Measurements from ENCODE around the gene TACC2. TPM values are rescaled to one million over a fixed set of nuclear protein-coding genes. Genes with fewer than 3 reads are reported as not detected.
"Not testable (repeated sequence)": the region's sequence is repeated elsewhere in the genome, so short reads cannot be mapped to it uniquely, and the experiment has no call there.

The TACC2 gene
- total and polyA plus RNA-seq, 2 donors, result 21.2 to 82.7 TPM

DNA sequence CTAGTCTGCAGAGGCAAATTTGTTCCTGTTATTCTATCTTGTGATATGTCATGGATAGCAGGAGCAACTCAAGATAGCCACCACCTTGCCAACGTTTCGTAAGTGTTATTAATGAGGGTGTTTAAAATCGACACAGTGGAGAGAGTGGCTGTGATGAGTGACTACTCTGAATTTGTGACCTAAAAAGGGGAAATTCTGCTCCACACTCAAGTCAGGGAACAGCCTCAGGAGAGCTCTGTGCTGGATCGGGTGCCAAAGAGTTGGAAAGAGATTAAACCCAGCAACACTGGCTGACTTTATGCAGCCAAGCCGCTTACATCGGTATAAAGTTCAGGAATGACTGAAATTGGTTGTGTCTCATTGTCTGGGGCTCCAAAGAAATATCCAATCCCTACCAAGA lies 9.5 kb downstream of the TACC2 start:
- H3K27ac ChIP-seq (ENCODE audit: low read depth), result no peak overlapping the region
- H3K4me1 ChIP-seq (ENCODE audit: insufficient read depth), result no peaks in the 10 kb centered on the region
- WGBS, result 51% methylated on average over 6 of the region's 6 CpGs
- H3K4me3 ChIP-seq (ENCODE audit: low read depth, low read length), result no peak overlapping the region
- H3K36me3 ChIP-seq (ENCODE audit: insufficient read depth), result no peaks in the 10 kb centered on the region
- no peak for DNase-seq (ENCODE audit: extremely low spot score)

DNA sequence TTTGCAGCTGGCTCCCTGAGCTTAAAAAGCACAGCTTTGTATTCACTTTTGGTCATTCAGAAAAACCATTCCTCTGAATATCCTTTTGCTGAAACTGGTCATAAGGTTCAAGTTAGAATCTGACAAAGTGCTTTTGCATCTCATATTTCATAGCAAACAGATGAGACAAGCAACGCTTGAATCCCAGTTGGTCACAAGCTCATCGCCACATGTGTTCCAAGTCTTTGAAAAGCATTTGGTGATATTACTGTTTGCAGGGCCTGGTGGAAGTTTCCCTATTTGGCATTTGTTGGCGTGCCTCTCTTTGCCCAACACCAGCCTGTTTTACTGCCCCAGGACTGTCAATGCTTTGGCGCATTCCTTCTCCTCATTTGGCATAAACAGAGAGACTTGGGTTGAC lies 10.3 kb downstream of the TACC2 start:
- Histone ChIP-seq H3K27ac (ENCODE audit: low read depth) (no peak overlapping the region), H3K4me1 (ENCODE audit: insufficient read depth) (no peaks in the 10 kb centered on the region), H3K36me3 (ENCODE audit: insufficient read depth) (no peaks in the 10 kb centered on the region), H3K4me3 (ENCODE audit: low read depth, low read length) (no peak overlapping the region)
- DNase-seq (ENCODE audit: extremely low spot score), result no peak
- WGBS, result 90% methylated on average over 4 of the region's 4 CpGs

DNA sequence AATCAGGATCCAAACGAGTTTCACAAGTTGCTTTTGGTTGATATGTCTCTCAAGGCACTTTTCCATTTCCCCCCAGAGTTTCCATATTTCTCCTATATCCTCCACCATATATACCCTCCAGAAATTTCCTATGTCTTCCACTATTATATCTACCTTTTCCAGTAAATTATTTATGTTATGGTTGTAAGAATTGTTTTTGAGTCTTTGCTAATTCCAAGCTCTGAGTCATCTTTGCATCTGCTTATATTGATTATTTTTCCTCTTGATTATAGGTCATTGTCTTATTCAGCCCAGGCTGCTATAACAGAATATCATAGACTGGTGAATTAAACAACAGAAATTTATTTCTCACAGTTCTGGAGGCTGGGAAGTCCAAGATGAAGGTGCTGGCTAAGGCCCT lies 12.7 kb downstream of the TACC2 start:
- Histone ChIP-seq H3K4me1 (ENCODE audit: insufficient read depth) (no peaks in the 10 kb centered on the region), H3K27ac (ENCODE audit: low read depth) (no peak overlapping the region), H3K36me3 (ENCODE audit: insufficient read depth) (no peaks in the 10 kb centered on the region), H3K4me3 (ENCODE audit: low read depth, low read length) (no peak overlapping the region)
- 64% methylated on average over 1 of the region's 1 CpG for WGBS
- DNase-seq (ENCODE audit: extremely low spot score), result no peak

DNA sequence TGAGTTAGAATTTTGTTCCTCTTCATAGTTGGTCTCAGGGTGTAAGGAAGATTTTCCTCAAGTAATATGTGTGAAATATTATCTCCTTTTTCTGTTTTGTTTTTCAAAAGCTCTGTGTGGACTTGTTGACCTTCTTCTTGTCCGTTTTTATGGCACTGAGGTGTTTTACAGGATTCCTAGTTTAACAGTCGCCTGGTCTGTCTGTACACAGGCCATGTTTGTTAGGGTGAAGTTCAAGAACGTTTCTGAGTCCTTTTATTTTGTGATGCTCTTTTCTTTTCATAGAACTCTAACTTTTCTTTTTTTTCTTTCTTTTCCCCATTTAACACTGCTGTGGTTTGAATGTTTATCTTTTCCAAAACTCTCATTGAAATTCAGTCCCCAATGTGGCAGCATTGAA lies 18.5 kb downstream of the TACC2 start:
- H3K27ac ChIP-seq (ENCODE audit: low read depth), result no peak overlapping the region
- DNase-seq (ENCODE audit: extremely low spot score), result no peak
- no peaks in the 10 kb centered on the region for H3K4me1 ChIP-seq (ENCODE audit: insufficient read depth)
- no peak overlapping the region for H3K4me3 ChIP-seq (ENCODE audit: low read depth, low read length)
- WGBS, result 46% methylated on average over 3 of the region's 3 CpGs
- no peaks in the 10 kb centered on the region for H3K36me3 ChIP-seq (ENCODE audit: insufficient read depth)

- H3K27ac ChIP-seq (ENCODE audit: low read depth), result no peak overlapping the region
- no peaks in the 10 kb centered on the region for H3K4me1 ChIP-seq (ENCODE audit: insufficient read depth)
- 77% methylated on average over 4 of the region's 4 CpGs for WGBS
- H3K36me3 ChIP-seq (ENCODE audit: insufficient read depth), result no peaks in the 10 kb centered on the region
- DNase-seq (ENCODE audit: extremely low spot score), result no peak
- no peak overlapping the region for H3K4me3 ChIP-seq (ENCODE audit: low read depth, low read length)
Observed at GRCh38 chr10:122010405-122011050, 21.6 kb downstream of the TACC2 start.

DNA sequence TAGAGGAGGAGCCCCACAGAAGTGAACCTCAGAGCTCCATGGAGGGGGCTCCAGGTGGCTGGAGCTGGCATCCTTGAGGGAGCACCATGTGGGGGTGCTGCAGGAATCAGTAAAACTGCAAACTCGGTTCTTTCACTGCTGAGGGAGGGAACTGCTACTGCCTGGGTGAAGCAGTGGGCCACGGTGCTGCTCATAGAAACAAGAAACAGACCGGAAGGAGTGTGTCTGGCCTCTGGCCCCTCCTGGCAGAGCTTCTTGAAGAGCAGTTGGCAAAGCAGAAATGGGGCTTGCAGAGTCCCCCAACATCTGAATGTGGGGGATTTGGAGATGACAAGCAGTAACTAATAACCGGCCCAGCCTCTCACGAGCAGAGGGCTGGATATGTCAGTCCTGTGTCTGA lies 23.8 kb downstream of the TACC2 start:
- 83% methylated on average over 5 of the region's 5 CpGs for WGBS
- no peaks in the 10 kb centered on the region for H3K36me3 ChIP-seq (ENCODE audit: insufficient read depth)
- H3K27ac ChIP-seq (ENCODE audit: low read depth), result no peak overlapping the region
- H3K4me3 ChIP-seq (ENCODE audit: low read depth, low read length), result no peak overlapping the region
- no peak for DNase-seq (ENCODE audit: extremely low spot score)
- H3K4me1 ChIP-seq (ENCODE audit: insufficient read depth), result no peaks in the 10 kb centered on the region

- no peaks in the 10 kb centered on the region for H3K36me3 ChIP-seq (ENCODE audit: insufficient read depth)
- WGBS, result 61% methylated on average over 8 of the region's 8 CpGs
- H3K4me1 ChIP-seq (ENCODE audit: insufficient read depth), result no peaks in the 10 kb centered on the region
- no peak for DNase-seq (ENCODE audit: extremely low spot score)
- no peak overlapping the region for H3K4me3 ChIP-seq (ENCODE audit: low read depth, low read length)
- no peak overlapping the region for H3K27ac ChIP-seq (ENCODE audit: low read depth)
Observed at GRCh38 chr10:122013311-122013780, 24.4 kb downstream of the TACC2 start.

- WGBS, result 62% methylated on average over 3 of the region's 3 CpGs
- H3K4me3 ChIP-seq (ENCODE audit: low read depth, low read length), result no peak overlapping the region
- DNase-seq (ENCODE audit: extremely low spot score), result no peak
- H3K36me3 ChIP-seq (ENCODE audit: insufficient read depth), result no peaks in the 10 kb centered on the region
- no peak overlapping the region for H3K27ac ChIP-seq (ENCODE audit: low read depth)
- H3K4me1 ChIP-seq (ENCODE audit: insufficient read depth), result no peaks in the 10 kb centered on the region
Observed at GRCh38 chr10:122014652-122015248, 25.8 kb downstream of the TACC2 start.

DNA sequence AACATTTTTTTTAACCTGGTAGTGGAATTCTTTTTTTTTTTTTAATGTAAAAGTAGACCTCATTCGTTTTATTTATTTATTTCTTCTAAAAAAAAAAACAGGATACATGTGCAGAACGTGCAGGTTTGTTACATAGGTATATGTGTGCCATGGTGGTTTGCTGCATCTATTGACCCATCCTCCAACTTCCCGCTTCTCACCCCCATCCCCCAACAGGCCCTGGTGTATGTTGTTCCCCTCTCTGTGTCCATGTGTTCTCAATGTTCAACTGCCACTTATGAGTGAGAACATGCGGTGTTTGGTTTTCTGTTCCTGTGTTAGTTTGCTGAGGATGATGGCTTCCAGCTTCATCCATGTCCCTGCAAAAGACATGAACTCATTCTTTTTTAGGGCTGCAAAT lies 29.0 kb downstream of the TACC2 start:
- not testable (repeated sequence) for H3K4me1 ChIP-seq (ENCODE audit: insufficient read depth); H3K27ac ChIP-seq (ENCODE audit: low read depth); H3K4me3 ChIP-seq (ENCODE audit: low read depth, low read length); DNase-seq (ENCODE audit: extremely low spot score); H3K36me3 ChIP-seq (ENCODE audit: insufficient read depth)
- WGBS, result 73% methylated on average over 4 of the region's 4 CpGs

DNA sequence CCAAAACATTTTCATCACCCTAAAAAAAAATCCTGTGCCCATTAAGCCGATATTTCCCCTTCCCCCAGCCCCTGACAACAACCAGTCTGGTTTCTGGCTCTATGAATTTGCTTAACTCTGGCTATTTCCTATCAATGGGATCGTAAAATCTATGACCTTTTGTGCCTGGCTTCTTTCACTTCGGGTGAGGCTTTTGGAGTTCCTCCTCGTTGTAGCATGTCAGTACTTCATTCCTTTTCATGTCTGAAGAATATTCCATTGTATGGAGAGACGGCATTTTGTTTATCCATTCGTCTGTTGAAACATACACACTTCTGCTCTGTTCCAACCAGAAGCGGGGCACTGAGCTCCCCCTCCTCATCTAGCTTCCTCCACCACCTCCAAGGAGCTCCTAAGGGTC lies 29.5 kb downstream of the TACC2 start:
- H3K4me1 ChIP-seq (ENCODE audit: insufficient read depth), result no peaks in the 10 kb centered on the region
- peak overlapping the region; percentile 57 for H3K27ac ChIP-seq (ENCODE audit: low read depth)
- H3K4me3 ChIP-seq (ENCODE audit: low read depth, low read length), result no peak overlapping the region
- no peaks in the 10 kb centered on the region for H3K36me3 ChIP-seq (ENCODE audit: insufficient read depth)
- WGBS, result 24% methylated on average over 7 of the region's 7 CpGs
- no peak for DNase-seq (ENCODE audit: extremely low spot score)

- 60% methylated on average over 16 of the region's 16 CpGs for WGBS
- peak; percentile 58 for DNase-seq (ENCODE audit: extremely low spot score)
- H3K4me3 ChIP-seq (ENCODE audit: low read depth, low read length), result no peak overlapping the region
Observed at GRCh38 chr10:122018951-122019413, 30.0 kb downstream of the TACC2 start.

DNA sequence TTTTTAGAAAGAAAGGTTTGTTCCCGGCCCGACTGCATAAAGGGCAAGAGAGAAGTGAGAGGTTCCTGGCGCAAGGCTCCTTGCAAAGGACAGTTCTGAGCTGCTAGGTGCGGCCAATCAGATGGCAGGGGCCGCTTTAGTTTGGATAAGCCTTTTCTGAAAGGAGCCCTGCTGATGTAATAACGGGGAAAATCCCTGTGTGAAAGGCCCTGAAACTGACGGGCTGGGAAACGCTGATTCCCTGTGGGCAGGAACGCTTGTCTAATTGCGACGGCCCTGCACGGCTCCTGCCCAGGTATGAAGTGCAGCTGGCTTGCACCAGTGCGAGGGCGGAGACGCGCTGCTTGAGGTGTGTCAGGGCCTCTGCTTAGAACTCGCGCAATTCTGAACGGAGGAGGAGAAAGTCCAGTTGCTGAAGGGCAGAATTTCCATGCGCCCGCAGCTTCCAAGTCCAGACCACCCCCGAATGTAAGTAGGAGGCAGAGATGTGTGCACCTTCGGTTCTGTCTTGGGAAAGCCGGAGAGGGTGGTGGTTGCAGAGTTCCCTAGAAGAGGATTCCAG lies 30.5 kb downstream of the TACC2 start:
- Histone ChIP-seq H3K4me1 (ENCODE audit: insufficient read depth) (no peaks in the 10 kb centered on the region), H3K36me3 (ENCODE audit: insufficient read depth) (no peaks in the 10 kb centered on the region), H3K4me3 (ENCODE audit: low read depth, low read length) (no peak overlapping the region), H3K27ac (ENCODE audit: low read depth) (no peak overlapping the region)
- 68% methylated on average over 24 of the region's 24 CpGs for WGBS
- DNase-seq (ENCODE audit: extremely low spot score), result no peak

More at GRCh38 chr10:122018951-122019413, 30.0 kb downstream of the TACC2 start:
- H3K4me1 ChIP-seq (ENCODE audit: insufficient read depth), result no peaks in the 10 kb centered on the region
- peak overlapping the region; percentile 57 for H3K27ac ChIP-seq (ENCODE audit: low read depth)
- H3K36me3 ChIP-seq (ENCODE audit: insufficient read depth), result no peaks in the 10 kb centered on the region

- no peak overlapping the region for H3K27ac ChIP-seq (ENCODE audit: low read depth)
Observed at GRCh38 chr10:122020226-122020625, 31.3 kb downstream of the TACC2 start.

GRCh38 chr10:122021379-122021778 lies 32.4 kb downstream of the TACC2 start:
- no peaks in the 10 kb centered on the region for H3K36me3 ChIP-seq (ENCODE audit: insufficient read depth)
- no peak for DNase-seq (ENCODE audit: extremely low spot score)
- 18% methylated on average over 9 of the region's 9 CpGs for WGBS
- no peak overlapping the region for H3K4me3 ChIP-seq (ENCODE audit: low read depth, low read length)
- H3K27ac ChIP-seq (ENCODE audit: low read depth), result no peak overlapping the region
- H3K4me1 ChIP-seq (ENCODE audit: insufficient read depth), result no peaks in the 10 kb centered on the region

More at GRCh38 chr10:122020226-122020625, 31.3 kb downstream of the TACC2 start:
- 94% methylated on average over 6 of the region's 6 CpGs for WGBS
- H3K4me3 ChIP-seq (ENCODE audit: low read depth, low read length), result no peak overlapping the region
- no peak for DNase-seq (ENCODE audit: extremely low spot score)
- H3K36me3 ChIP-seq (ENCODE audit: insufficient read depth), result no peaks in the 10 kb centered on the region
- H3K4me1 ChIP-seq (ENCODE audit: insufficient read depth), result no peaks in the 10 kb centered on the region
